ENCODE data around the gene PDE9A. TPM values are rescaled to one million over a fixed set of nuclear protein-coding genes. Genes with fewer than 3 reads are reported as not detected.

Gene PDE9A
- total and polyA plus RNA-seq, 2 of the 4 experiments (the other 2 are of a cell fraction): 0.89 to 0.90 TPM

DNA sequence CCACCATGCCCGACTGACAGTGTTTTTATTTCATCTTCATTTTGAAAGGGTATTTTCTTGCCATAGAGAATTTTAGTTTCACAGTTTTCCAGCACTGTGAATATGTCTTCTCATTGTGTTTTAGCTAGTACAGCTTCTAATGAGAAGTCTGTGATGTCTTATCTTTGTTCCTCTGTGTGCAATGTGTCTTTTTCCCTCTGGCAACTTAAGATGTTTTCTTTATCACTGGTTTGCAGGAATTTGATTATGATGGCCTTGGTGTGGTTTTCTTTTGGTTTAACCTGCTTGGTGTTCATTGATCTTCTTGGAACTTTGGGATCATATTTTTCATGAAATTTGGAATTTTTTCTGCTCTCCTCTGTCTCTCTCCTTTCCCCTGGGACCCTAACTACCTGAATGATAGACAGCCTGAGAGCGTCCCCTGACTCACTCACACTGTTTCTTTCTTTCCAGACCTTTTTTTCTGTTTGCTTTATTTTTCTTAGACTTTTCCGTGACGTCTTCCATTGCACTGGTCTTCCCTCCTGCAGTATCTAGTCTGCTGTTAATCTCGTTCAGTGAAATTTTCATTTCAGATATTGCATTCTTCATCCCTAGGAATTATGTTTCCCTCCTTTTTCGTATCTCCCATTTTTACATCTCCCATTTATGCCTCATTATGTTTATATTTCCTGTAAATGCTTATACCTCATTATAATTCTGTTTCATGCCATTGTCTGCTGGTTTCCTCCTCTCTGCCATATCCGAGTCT, 48.5 kb downstream of the PDE9A start:
- Histone ChIP-seq H2AK9ac (replicated peaks; ENCODE audit: low read depth, low read length, poor library complexity) (no peak overlapping the region), H3K56ac (ENCODE audit: extremely low read depth, insufficient read depth, low read length) (no peak overlapping the region), H3K9me3 (ENCODE audit: control insufficient read depth, insufficient read depth, low read length) (peaks cover 1% of the 10 kb centered on the region; the same call in 1 of the 2 replicates), H3K4me2 (ENCODE audit: low read depth, low read length) (no peak overlapping the region), H2BK120ac (ENCODE audit: low read depth, low read length) (no peak overlapping the region), H3K27ac (ENCODE audit: insufficient read depth, low read length) (no peak overlapping the region), H4K8ac (ENCODE audit: low read depth in 2 of 2, low read length in 2 of 2) (no peak overlapping the region), H3K18ac (ENCODE audit: low read depth, low read length) (no peak overlapping the region), H2AFZ (replicated peaks; ENCODE audit: low read length, poor library complexity) (no peak overlapping the region), H2AK5ac (ENCODE audit: low read depth, low read length) (no peak overlapping the region), H3K27me3 (ENCODE audit: control insufficient read depth, insufficient read depth, low read length) (no peaks in the 10 kb centered on the region; the same call in 1 of the 2 replicates), H3K23ac (ENCODE audit: low read depth, low read length) (no peak overlapping the region), H3K4me3 (ENCODE audit: insufficient read depth, low read depth, low read length) (no peak overlapping the region), H3K4me1 (ENCODE audit: control insufficient read depth, insufficient read depth, low read length) (no peaks in the 10 kb centered on the region), H3K14ac (replicated peaks; ENCODE audit: low read depth, low read length) (no peak overlapping the region), H3K79me1 (ENCODE audit: low read depth in 1 of 2, low read length in 2 of 2) (no peaks in the 10 kb centered on the region), H2BK5ac (ENCODE audit: low read depth, low read length, poor library complexity, severe bottlenecking) (no peak overlapping the region), H3K9me1 (ENCODE audit: insufficient read depth, low read length) (no peaks in the 10 kb centered on the region), H2BK20ac (ENCODE audit: low read depth, low read length) (no peak overlapping the region), H4K5ac (ENCODE audit: low read depth, low read length) (no peak overlapping the region), H4K91ac (ENCODE audit: insufficient read depth, low read depth, low read length) (no peak overlapping the region), H3K36me3 (ENCODE audit: control insufficient read depth, insufficient read depth, low read length) (no peaks in the 10 kb centered on the region), H3K9ac (ENCODE audit: low read depth, low read length) (no peak overlapping the region), H2BK15ac (ENCODE audit: low read depth, low read length) (no peak overlapping the region), H4K20me1 (ENCODE audit: insufficient read depth, low read length) (no peaks in the 10 kb centered on the region), H3K4ac (ENCODE audit: low read depth, low read length) (no peak overlapping the region)
- TF ChIP-seq CEBPB (IDR thresholded peaks at IDR 0.05; ENCODE audit: low read depth, low read length) (no peak), RFX5 (IDR thresholded peaks at IDR 0.05; ENCODE audit: low read depth, low read length) (no peak), FOS (IDR thresholded peaks at IDR 0.05; ENCODE audit: low read depth, low read length) (no peak)
- TF ChIP-seq, protein P1, sequence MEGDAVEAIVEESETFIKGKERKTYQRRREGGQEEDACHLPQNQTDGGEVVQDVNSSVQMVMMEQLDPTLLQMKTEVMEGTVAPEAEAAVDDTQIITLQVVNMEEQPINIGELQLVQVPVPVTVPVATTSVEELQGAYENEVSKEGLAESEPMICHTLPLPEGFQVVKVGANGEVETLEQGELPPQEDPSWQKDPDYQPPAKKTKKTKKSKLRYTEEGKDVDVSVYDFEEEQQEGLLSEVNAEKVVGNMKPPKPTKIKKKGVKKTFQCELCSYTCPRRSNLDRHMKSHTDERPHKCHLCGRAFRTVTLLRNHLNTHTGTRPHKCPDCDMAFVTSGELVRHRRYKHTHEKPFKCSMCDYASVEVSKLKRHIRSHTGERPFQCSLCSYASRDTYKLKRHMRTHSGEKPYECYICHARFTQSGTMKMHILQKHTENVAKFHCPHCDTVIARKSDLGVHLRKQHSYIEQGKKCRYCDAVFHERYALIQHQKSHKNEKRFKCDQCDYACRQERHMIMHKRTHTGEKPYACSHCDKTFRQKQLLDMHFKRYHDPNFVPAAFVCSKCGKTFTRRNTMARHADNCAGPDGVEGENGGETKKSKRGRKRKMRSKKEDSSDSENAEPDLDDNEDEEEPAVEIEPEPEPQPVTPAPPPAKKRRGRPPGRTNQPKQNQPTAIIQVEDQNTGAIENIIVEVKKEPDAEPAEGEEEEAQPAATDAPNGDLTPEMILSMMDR (conservative IDR thresholded peaks at IDR 0.05; ENCODE audit: low read depth, low read length): no peak
- TF ChIP-seq, protein P2, sequence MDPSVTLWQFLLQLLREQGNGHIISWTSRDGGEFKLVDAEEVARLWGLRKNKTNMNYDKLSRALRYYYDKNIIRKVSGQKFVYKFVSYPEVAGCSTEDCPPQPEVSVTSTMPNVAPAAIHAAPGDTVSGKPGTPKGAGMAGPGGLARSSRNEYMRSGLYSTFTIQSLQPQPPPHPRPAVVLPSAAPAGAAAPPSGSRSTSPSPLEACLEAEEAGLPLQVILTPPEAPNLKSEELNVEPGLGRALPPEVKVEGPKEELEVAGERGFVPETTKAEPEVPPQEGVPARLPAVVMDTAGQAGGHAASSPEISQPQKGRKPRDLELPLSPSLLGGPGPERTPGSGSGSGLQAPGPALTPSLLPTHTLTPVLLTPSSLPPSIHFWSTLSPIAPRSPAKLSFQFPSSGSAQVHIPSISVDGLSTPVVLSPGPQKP (IDR thresholded peaks at IDR 0.05; ENCODE audit: borderline replicate concordance, low read depth, low read length): no peak
- BruUV-seq (replicated peaks): no TSS peak
- ChIA-PET POLR2A (ENCODE audit: unreplicated experiment) (no interaction called here), CTCF (no interaction called here)
- 74% methylated on average over 4 of the region's 7 CpGs; no CpG with 5 or more reads in 1 of the 2 experiments for WGBS, 2 experiments (ENCODE audit: extremely low coverage in 2 of 2, insufficient read length in 1 of 2)
- in situ Hi-C loops (cut with MboI; ENCODE audit: low sequenced_read_pairs) (no loop called here), intact Hi-C loops (cut with micrococcal nuclease) (no loop called here), dilution Hi-C loops (cut with HindIII; ENCODE audit: low sequenced_read_pairs, unreplicated experiment) (no loop called here)
- DNase-seq (no peak), ATAC-seq (ENCODE audit: low read depth) (no peak)
